Measurements from ENCODE around the gene TMC4. TPM values are rescaled to one million over a fixed set of nuclear protein-coding genes. Genes with fewer than 3 reads are reported as not detected.
"Not testable (repeated sequence)": the region's sequence is repeated elsewhere in the genome, so short reads cannot be mapped to it uniquely, and the experiment has no call there.

TMC4 gene
- total RNA-seq, 1 donor from 2014 or later = 1.0 TPM

DNA sequence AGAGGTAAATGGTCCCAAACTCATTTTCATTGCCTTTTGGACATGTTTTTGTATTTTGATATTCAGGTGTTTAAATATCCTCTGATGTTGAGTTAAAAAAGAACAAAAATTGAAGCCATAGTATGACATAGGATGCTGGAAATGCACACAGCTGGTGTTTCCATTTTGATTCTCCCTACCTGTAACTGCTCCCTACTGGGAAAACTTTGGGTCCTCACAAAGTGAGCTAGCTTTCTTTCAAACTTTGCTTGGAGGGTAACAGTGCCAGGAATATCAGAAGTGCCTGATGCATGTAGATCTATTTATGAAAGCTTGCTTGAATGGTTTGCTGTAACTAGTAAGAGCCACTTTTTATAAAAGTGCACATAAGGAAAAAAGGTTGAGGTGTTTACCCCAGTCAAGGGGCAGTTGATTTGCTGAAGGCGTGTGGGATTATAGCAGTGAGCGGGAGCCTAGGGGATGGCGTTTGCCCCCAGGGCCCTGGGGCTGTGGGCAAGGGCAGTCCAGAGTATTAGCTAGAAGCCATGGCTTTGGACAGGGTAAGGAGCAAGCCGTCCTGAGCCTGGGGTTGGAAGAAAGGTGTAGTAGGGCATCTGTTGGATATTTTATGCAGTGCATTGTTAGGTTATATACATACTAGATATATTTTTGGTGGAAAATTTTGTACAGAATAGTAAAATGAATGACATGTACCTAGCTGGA is 32.0 kb upstream of the TMC4 start:
- Histone ChIP-seq H3K4me1 (ENCODE audit: control insufficient read depth in 3 of 3, insufficient read depth in 3 of 3, low read length in 3 of 3) (peaks cover 75 to 89% (median 81%) of the 10 kb centered on the region in 3 donors), H3K36me3 (ENCODE audit: control insufficient read depth in 3 of 3, insufficient read depth in 3 of 3, low read length in 3 of 3) (peaks cover 47 to 64% (median 52%) of the 10 kb centered on the region in 3 donors), H3K9ac (ENCODE audit: low read depth in 1 of 3, low read length in 3 of 3) (peak overlapping the region in 1 of 3 donors; percentile 33), H3K9me3 (ENCODE audit: control insufficient read depth in 3 of 3, low read length in 3 of 3) (no peaks in the 10 kb centered on the region), H3K27ac (ENCODE audit: low read depth, low read length) (no peak overlapping the region), H3K4me3 (ENCODE audit: low read length in 3 of 3) (no peak overlapping the region), H3K27me3 (ENCODE audit: control insufficient read depth in 3 of 3, insufficient read depth in 3 of 3, low read length in 3 of 3) (no peaks in the 10 kb centered on the region)

- H3K4me1 ChIP-seq (ENCODE audit: control insufficient read depth in 3 of 3, insufficient read depth in 3 of 3, low read length in 3 of 3) = peaks cover 58 to 71% (median 64%) of the 10 kb centered on the region in 3 donors
- H3K27ac ChIP-seq (ENCODE audit: low read depth, low read length) = peak overlapping the region; percentile 10
- H3K27me3 ChIP-seq (ENCODE audit: control insufficient read depth in 3 of 3, insufficient read depth in 3 of 3, low read length in 3 of 3) = no peaks in the 10 kb centered on the region
- H3K36me3 ChIP-seq (ENCODE audit: control insufficient read depth in 3 of 3, insufficient read depth in 3 of 3, low read length in 3 of 3) = peaks cover 45 to 60% (median 52%) of the 10 kb centered on the region in 3 donors
- no peaks in the 10 kb centered on the region for H3K9me3 ChIP-seq (ENCODE audit: control insufficient read depth in 3 of 3, low read length in 3 of 3)
- H3K9ac ChIP-seq (ENCODE audit: low read depth in 1 of 3, low read length in 3 of 3) = peak overlapping the region; percentile 4 to 37 (median 28)
- H3K4me3 ChIP-seq (ENCODE audit: low read length in 3 of 3) = no peak overlapping the region
These were observed 30.2 kb upstream of the TMC4 start for GRCh38 chr19:54203151-54203611.

- peak overlapping the region; percentile 96 to 98 (median 96) for H3K9ac ChIP-seq (ENCODE audit: low read depth in 1 of 3, low read length in 3 of 3)
- peaks cover 50 to 59% (median 52%) of the 10 kb centered on the region in 3 donors for H3K4me1 ChIP-seq (ENCODE audit: control insufficient read depth in 3 of 3, insufficient read depth in 3 of 3, low read length in 3 of 3)
- peaks cover 36 to 49% (median 45%) of the 10 kb centered on the region in 3 donors for H3K36me3 ChIP-seq (ENCODE audit: control insufficient read depth in 3 of 3, insufficient read depth in 3 of 3, low read length in 3 of 3)
- no peaks in the 10 kb centered on the region for H3K27me3 ChIP-seq (ENCODE audit: control insufficient read depth in 3 of 3, insufficient read depth in 3 of 3, low read length in 3 of 3)
- no peaks in the 10 kb centered on the region for H3K9me3 ChIP-seq (ENCODE audit: control insufficient read depth in 3 of 3, low read length in 3 of 3)
- peak overlapping the region; percentile 90 to 98 (median 94) for H3K4me3 ChIP-seq (ENCODE audit: low read length in 3 of 3)
- peak overlapping the region; percentile 95 for H3K27ac ChIP-seq (ENCODE audit: low read depth, low read length)
These were observed 29.0 kb upstream of the TMC4 start for GRCh38 chr19:54201980-54202379.

GRCh38 chr19:54201172-54201701 is 28.3 kb upstream of the TMC4 start:
- Histone ChIP-seq H3K36me3 (ENCODE audit: control insufficient read depth in 3 of 3, insufficient read depth in 3 of 3, low read length in 3 of 3) (peaks cover 29 to 41% (median 38%) of the 10 kb centered on the region in 3 donors), H3K27me3 (ENCODE audit: control insufficient read depth in 3 of 3, insufficient read depth in 3 of 3, low read length in 3 of 3) (no peaks in the 10 kb centered on the region), H3K9ac (ENCODE audit: low read depth in 1 of 3, low read length in 3 of 3) (peak overlapping the region; percentile 96 to 98 (median 96)), H3K4me3 (ENCODE audit: low read length in 3 of 3) (peak overlapping the region; percentile 90 to 98 (median 94)), H3K27ac (ENCODE audit: low read depth, low read length) (peak overlapping the region; percentile 95), H3K9me3 (ENCODE audit: control insufficient read depth in 3 of 3, low read length in 3 of 3) (no peaks in the 10 kb centered on the region), H3K4me1 (ENCODE audit: control insufficient read depth in 3 of 3, insufficient read depth in 3 of 3, low read length in 3 of 3) (peaks cover 43 to 52% (median 45%) of the 10 kb centered on the region in 3 donors)

DNA sequence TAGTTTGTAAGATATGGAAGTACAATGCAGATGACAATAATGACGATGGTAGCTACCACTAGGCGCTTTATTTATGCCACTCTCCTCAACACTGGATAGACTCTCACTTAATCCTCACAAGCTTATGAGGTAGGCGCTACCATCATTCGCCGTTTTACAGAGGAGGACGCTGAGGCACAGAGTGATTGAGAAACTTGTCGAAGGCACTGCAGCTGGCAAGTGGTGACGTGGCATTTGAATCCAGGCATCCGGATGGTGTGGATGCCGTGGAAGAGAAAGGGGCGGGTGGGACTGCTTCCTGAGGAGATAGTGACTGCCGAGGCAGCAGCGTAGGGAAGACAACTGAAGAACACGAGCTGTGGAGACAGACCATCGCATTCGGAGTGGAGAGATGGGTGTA is 26.4 kb upstream of the TMC4 start:
- Histone ChIP-seq H3K27ac (ENCODE audit: low read depth, low read length) (no peak overlapping the region), H3K4me3 (ENCODE audit: low read length in 3 of 3) (no peak overlapping the region), H3K9ac (ENCODE audit: low read depth in 1 of 3, low read length in 3 of 3) (no peak overlapping the region), H3K9me3 (ENCODE audit: control insufficient read depth in 3 of 3, low read length in 3 of 3) (no peaks in the 10 kb centered on the region), H3K4me1 (ENCODE audit: control insufficient read depth in 3 of 3, insufficient read depth in 3 of 3, low read length in 3 of 3) (peaks cover 31 to 34% (median 31%) of the 10 kb centered on the region in 3 donors), H3K36me3 (ENCODE audit: control insufficient read depth in 3 of 3, insufficient read depth in 3 of 3, low read length in 3 of 3) (peaks cover 19 to 27% (median 26%) of the 10 kb centered on the region in 3 donors), H3K27me3 (ENCODE audit: control insufficient read depth in 3 of 3, insufficient read depth in 3 of 3, low read length in 3 of 3) (no peaks in the 10 kb centered on the region)

- Histone ChIP-seq H3K27ac (ENCODE audit: low read depth, low read length) (no peak overlapping the region), H3K27me3 (ENCODE audit: control insufficient read depth in 3 of 3, insufficient read depth in 3 of 3, low read length in 3 of 3) (no peaks in the 10 kb centered on the region), H3K4me1 (ENCODE audit: control insufficient read depth in 3 of 3, insufficient read depth in 3 of 3, low read length in 3 of 3) (peaks cover 12 to 14% (median 13%) of the 10 kb centered on the region in 3 donors), H3K9ac (ENCODE audit: low read depth in 1 of 3, low read length in 3 of 3) (no peak overlapping the region), H3K36me3 (ENCODE audit: control insufficient read depth in 3 of 3, insufficient read depth in 3 of 3, low read length in 3 of 3) (peaks cover 13 to 23% (median 17%) of the 10 kb centered on the region in 3 donors), H3K9me3 (ENCODE audit: control insufficient read depth in 3 of 3, low read length in 3 of 3) (no peaks in the 10 kb centered on the region), H3K4me3 (ENCODE audit: low read length in 3 of 3) (no peak overlapping the region)
These were observed 24.2 kb upstream of the TMC4 start for GRCh38 chr19:54197121-54197520.

- H3K4me1 ChIP-seq (ENCODE audit: control insufficient read depth in 3 of 3, insufficient read depth in 3 of 3, low read length in 3 of 3) = peaks cover 12 to 14% (median 13%) of the 10 kb centered on the region in 3 donors
- H3K4me3 ChIP-seq (ENCODE audit: low read length in 3 of 3) = no peak overlapping the region
- H3K9me3 ChIP-seq (ENCODE audit: control insufficient read depth in 3 of 3, low read length in 3 of 3) = no peaks in the 10 kb centered on the region
- no peak overlapping the region for H3K27ac ChIP-seq (ENCODE audit: low read depth, low read length)
- peaks cover 14 to 19% (median 18%) of the 10 kb centered on the region in 3 donors for H3K36me3 ChIP-seq (ENCODE audit: control insufficient read depth in 3 of 3, insufficient read depth in 3 of 3, low read length in 3 of 3)
- no peak overlapping the region for H3K9ac ChIP-seq (ENCODE audit: low read depth in 1 of 3, low read length in 3 of 3)
- no peaks in the 10 kb centered on the region for H3K27me3 ChIP-seq (ENCODE audit: control insufficient read depth in 3 of 3, insufficient read depth in 3 of 3, low read length in 3 of 3)
These were observed 23.6 kb upstream of the TMC4 start for GRCh38 chr19:54196536-54196935.

DNA sequence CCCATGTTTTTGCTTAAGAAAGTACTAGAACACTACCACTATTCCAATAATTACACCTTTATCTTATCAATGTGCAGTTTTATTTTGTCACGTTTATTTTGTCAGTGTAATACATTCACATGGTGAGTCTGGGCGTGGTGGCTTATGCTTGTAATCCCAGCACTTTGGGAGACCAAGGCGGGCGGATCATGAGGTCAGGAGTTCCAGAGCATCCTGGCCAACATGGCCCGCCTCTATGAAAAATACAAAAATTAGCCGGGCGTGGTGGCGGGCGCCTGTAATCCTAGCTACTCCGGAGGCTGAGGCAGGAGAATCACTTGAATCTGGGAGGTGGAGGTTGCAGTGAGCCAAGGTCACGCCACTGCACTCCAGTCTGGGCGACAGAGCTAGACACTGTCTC is 21.5 kb upstream of the TMC4 start:
- not testable (repeated sequence) for H3K27ac ChIP-seq (ENCODE audit: low read depth, low read length); H3K27me3 ChIP-seq (ENCODE audit: control insufficient read depth in 3 of 3, insufficient read depth in 3 of 3, low read length in 3 of 3); H3K4me3 ChIP-seq (ENCODE audit: low read length in 3 of 3); H3K9ac ChIP-seq (ENCODE audit: low read depth in 1 of 3, low read length in 3 of 3); H3K9me3 ChIP-seq (ENCODE audit: control insufficient read depth in 3 of 3, low read length in 3 of 3)
- Histone ChIP-seq H3K36me3 (ENCODE audit: control insufficient read depth in 3 of 3, insufficient read depth in 3 of 3, low read length in 3 of 3) (peaks cover 10 to 18% (median 13%) of the 10 kb centered on the region in 3 donors), H3K4me1 (ENCODE audit: control insufficient read depth in 3 of 3, insufficient read depth in 3 of 3, low read length in 3 of 3) (peaks cover 10 to 12% (median 11%) of the 10 kb centered on the region in 3 donors)

GRCh38 chr19:54193011-54193410 is 20.1 kb upstream of the TMC4 start:
- Histone ChIP-seq H3K27me3 (ENCODE audit: control insufficient read depth in 3 of 3, insufficient read depth in 3 of 3, low read length in 3 of 3) (no peaks in the 10 kb centered on the region), H3K9ac (ENCODE audit: low read depth in 1 of 3, low read length in 3 of 3) (no peak overlapping the region), H3K4me3 (ENCODE audit: low read length in 3 of 3) (no peak overlapping the region), H3K9me3 (ENCODE audit: control insufficient read depth in 3 of 3, low read length in 3 of 3) (no peaks in the 10 kb centered on the region), H3K36me3 (ENCODE audit: control insufficient read depth in 3 of 3, insufficient read depth in 3 of 3, low read length in 3 of 3) (peaks cover 10 to 18% (median 13%) of the 10 kb centered on the region in 3 donors), H3K4me1 (ENCODE audit: control insufficient read depth in 3 of 3, insufficient read depth in 3 of 3, low read length in 3 of 3) (peaks cover 16 to 23% (median 18%) of the 10 kb centered on the region in 3 donors), H3K27ac (ENCODE audit: low read depth, low read length) (no peak overlapping the region)

All from skeletal muscle tissue (tissue), 4 donors.